Sigmoid colon (tissue), 4 donors: ENCODE results near the gene TPCN2.

Experiments used
- EP300 ChIP-seq, 4 donors: sonication (generic); formaldehyde crosslinking; IDR thresholded peaks; one replicate each; pipeline ENCODE4 v1.6.1; 2017; ENCODE audit warnings: antibody characterized with exemption in 4 of 4
- POLR2A ChIP-seq, 2 donors: fragments of 450-650 bp; IDR thresholded peaks; one replicate each; pipeline ENCODE4 v1.6.1; 2016; ENCODE audit warnings: antibody characterized with exemption in 2 of 2, mild to moderate bottlenecking in 2 of 2, moderate library complexity in 2 of 2
- POLR2AphosphoS5 ChIP-seq, 4 donors: sonication (generic); formaldehyde crosslinking; IDR thresholded peaks; one replicate each; pipeline ENCODE4 v1.6.1; 2017; ENCODE audit warnings: antibody characterized with exemption in 4 of 4
- TF ChIP-seq, protein P1 (sequence below), 4 experiments: fragments of 450-650 bp in 3 of 4; fragments of 200-600 bp in 1 of 4; IDR thresholded peaks; one replicate each; pipeline ENCODE4 v1.5.1; 2016 to 2019; ENCODE audit warnings: antibody characterized with exemption in 4 of 4, mild to moderate bottlenecking in 3 of 4, moderate library complexity in 2 of 4

DNA sequence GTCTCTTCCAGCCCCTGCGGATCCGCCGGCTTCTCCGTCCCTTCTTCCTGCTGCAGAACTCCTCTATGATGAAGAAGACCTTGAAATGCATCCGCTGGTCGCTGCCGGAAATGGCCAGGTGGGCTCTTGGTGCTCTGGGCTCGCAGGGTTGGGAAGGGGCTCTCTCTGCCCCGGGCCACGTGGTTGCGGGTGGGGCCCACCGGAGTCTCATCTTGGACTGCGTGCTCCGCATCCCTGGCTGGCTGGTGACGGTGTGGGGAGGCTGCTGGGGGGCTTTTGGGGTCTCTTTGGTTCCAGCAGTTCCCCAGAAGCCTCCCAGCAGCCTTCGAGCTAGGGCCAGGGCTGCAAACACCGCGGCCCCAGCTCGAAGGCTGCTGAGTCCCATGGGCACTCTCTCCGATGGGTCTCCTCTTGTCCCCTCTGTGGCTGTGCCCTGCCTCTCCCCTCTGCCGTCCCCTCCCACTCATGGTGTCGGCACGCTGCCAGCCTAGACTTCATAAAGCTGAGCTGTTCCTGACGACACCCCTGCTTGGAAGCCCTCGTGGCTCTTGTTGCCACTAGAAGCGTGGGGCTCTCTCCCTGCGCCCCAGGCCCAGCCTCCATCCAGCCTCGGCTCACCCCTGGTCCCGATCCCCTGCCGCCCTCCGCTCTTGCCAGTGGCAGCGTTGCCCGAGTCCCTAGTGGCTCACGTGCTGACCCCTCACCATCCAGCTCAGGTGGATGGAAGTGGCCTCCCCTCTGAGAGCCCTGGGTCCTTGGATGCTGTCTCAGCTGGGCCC is 14.3 kb downstream of the TPCN2 start:
- TF ChIP-seq POLR2A (IDR thresholded peaks at IDR 0.05) (no peak), EP300 (IDR thresholded peaks at IDR 0.05) (no peak), POLR2AphosphoS5 (IDR thresholded peaks at IDR 0.05) (no peak)
- TF ChIP-seq, protein P1, sequence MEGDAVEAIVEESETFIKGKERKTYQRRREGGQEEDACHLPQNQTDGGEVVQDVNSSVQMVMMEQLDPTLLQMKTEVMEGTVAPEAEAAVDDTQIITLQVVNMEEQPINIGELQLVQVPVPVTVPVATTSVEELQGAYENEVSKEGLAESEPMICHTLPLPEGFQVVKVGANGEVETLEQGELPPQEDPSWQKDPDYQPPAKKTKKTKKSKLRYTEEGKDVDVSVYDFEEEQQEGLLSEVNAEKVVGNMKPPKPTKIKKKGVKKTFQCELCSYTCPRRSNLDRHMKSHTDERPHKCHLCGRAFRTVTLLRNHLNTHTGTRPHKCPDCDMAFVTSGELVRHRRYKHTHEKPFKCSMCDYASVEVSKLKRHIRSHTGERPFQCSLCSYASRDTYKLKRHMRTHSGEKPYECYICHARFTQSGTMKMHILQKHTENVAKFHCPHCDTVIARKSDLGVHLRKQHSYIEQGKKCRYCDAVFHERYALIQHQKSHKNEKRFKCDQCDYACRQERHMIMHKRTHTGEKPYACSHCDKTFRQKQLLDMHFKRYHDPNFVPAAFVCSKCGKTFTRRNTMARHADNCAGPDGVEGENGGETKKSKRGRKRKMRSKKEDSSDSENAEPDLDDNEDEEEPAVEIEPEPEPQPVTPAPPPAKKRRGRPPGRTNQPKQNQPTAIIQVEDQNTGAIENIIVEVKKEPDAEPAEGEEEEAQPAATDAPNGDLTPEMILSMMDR (IDR thresholded peaks at IDR 0.05), result no peak
